ENCODE data around the gene KIF2C.

Gene KIF2C

GRCh38 chr1:44723496-44724295 lies 15.9 kb upstream of the KIF2C start:
- TF ChIP-seq CTCF (IDR thresholded peaks at IDR 0.05; ENCODE audit: borderline replicate concordance, insufficient read depth, low read depth, low read length): no peak
- H3K4me3 ChIP-seq (ENCODE audit: low read depth, low read length): no peak overlapping the region

- H3K4me3 ChIP-seq (ENCODE audit: low read depth, low read length): no peak overlapping the region
- no peak for TF ChIP-seq CTCF (IDR thresholded peaks at IDR 0.05; ENCODE audit: borderline replicate concordance, insufficient read depth, low read depth, low read length)
These were observed 15.2 kb upstream of the KIF2C start for GRCh38 chr1:44724296-44724954.

- no peak overlapping the region for H3K4me3 ChIP-seq (ENCODE audit: low read depth, low read length)
- TF ChIP-seq CTCF (IDR thresholded peaks at IDR 0.05; ENCODE audit: borderline replicate concordance, insufficient read depth, low read depth, low read length): no peak
These were observed 14.5 kb upstream of the KIF2C start for GRCh38 chr1:44724955-44725698.

- peak; percentile 75 for TF ChIP-seq CTCF (IDR thresholded peaks at IDR 0.05; ENCODE audit: borderline replicate concordance, insufficient read depth, low read depth, low read length)
- H3K4me3 ChIP-seq (ENCODE audit: low read depth, low read length): no peak within 1 kb of the TSS
These were observed 8.7 kb upstream of the KIF2C start, which contains the start of gene RNU5D-1 for GRCh38 chr1:44730741-44731512. Gene RNU5D-1, minus strand, starts transcription at chr1:44731170.

- no peak for TF ChIP-seq CTCF (IDR thresholded peaks at IDR 0.05; ENCODE audit: borderline replicate concordance, insufficient read depth, low read depth, low read length)
- no peak overlapping the region for H3K4me3 ChIP-seq (ENCODE audit: low read depth, low read length)
These were observed 6.3 kb upstream of the KIF2C start for GRCh38 chr1:44733365-44733764.

- TF ChIP-seq CTCF (IDR thresholded peaks at IDR 0.05; ENCODE audit: borderline replicate concordance, insufficient read depth, low read depth, low read length): no peak
- H3K4me3 ChIP-seq (ENCODE audit: low read depth, low read length): no peak overlapping the region
These were observed 5.9 kb upstream of the KIF2C start for GRCh38 chr1:44733784-44734183.
